Measurements from ENCODE around the gene SGCD. TPM values are rescaled to one million over a fixed set of nuclear protein-coding genes. Genes with fewer than 3 reads are reported as not detected.

Gene SGCD
- polyA plus RNA-seq, 1 donor (not counting 4 experiments of a cell fraction or from before 2014, with no cell fraction given) = not detected

DNA sequence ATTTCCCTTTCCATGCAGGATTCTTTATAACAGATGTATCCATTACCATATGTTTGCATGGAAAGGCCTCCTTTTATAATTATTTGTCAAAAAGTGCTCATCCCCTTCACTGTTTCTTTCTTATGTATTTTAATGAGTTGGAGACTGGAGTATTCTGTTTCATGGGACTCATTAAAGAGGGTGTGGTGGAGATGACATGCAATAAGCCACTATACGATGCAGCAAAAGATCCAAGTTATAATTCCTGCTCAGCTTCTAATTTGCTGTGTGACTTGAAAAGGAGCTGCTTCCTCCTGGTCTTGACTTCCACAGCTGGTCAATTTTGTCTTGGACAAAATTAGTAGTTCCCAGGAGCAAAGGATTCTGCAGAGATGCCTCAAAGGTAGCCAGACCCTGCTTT lies 13.9 kb downstream of the SGCD start:
- no peak for FAIRE-seq
- no peaks in the 10 kb centered on the region for H3K4me1 ChIP-seq (ENCODE audit: control insufficient read depth, extremely low read depth, insufficient read depth, low read length)
- H3K36me3 ChIP-seq (ENCODE audit: control insufficient read depth in 2 of 2, extremely low read depth in 1 of 2, insufficient read depth in 2 of 2, low read length in 2 of 2) = no peaks in the 10 kb centered on the region
- no peaks in the 10 kb centered on the region for H3K27me3 ChIP-seq (ENCODE audit: control insufficient read depth, extremely low read depth, insufficient read depth, low read length)
- H3K4me2 ChIP-seq (ENCODE audit: control insufficient read depth, extremely low read depth, insufficient read depth, low read depth, low read length) = no peak overlapping the region
- dilution Hi-C loops (cut with MboI; ENCODE audit: extremely low pct_ligation_motif_present, low sequenced_read_pairs) = no loop called here
- no peaks in the 10 kb centered on the region for H4K20me1 ChIP-seq (ENCODE audit: control insufficient read depth, extremely low read depth, insufficient read depth, low read length)
- no peak overlapping the region for H3K4me3 ChIP-seq (ENCODE audit: control insufficient read depth in 2 of 3, extremely low read depth in 1 of 3, insufficient read depth in 2 of 3, low read depth in 1 of 3, low read length in 3 of 3)
- no peak for DNase-seq (ENCODE audit: low read depth, low spot score)
- no peak overlapping the region for H2AFZ ChIP-seq (ENCODE audit: control insufficient read depth, low read length)
- H3K9me3 ChIP-seq (ENCODE audit: control insufficient read depth, low read depth, low read length) = no peaks in the 10 kb centered on the region
- no peaks in the 10 kb centered on the region for H3K79me2 ChIP-seq (ENCODE audit: control insufficient read depth, insufficient read depth, low read length)
- H3K27ac ChIP-seq (ENCODE audit: control insufficient read depth, insufficient read depth, low read length) = no peak overlapping the region
- no peak overlapping the region for H3K9ac ChIP-seq (ENCODE audit: control insufficient read depth, extremely low read depth, insufficient read depth, low read length)
- H3K9me1 ChIP-seq (ENCODE audit: control insufficient read depth, extremely low read depth, insufficient read depth, low read length) = no peaks in the 10 kb centered on the region
- TF ChIP-seq, protein P1, sequence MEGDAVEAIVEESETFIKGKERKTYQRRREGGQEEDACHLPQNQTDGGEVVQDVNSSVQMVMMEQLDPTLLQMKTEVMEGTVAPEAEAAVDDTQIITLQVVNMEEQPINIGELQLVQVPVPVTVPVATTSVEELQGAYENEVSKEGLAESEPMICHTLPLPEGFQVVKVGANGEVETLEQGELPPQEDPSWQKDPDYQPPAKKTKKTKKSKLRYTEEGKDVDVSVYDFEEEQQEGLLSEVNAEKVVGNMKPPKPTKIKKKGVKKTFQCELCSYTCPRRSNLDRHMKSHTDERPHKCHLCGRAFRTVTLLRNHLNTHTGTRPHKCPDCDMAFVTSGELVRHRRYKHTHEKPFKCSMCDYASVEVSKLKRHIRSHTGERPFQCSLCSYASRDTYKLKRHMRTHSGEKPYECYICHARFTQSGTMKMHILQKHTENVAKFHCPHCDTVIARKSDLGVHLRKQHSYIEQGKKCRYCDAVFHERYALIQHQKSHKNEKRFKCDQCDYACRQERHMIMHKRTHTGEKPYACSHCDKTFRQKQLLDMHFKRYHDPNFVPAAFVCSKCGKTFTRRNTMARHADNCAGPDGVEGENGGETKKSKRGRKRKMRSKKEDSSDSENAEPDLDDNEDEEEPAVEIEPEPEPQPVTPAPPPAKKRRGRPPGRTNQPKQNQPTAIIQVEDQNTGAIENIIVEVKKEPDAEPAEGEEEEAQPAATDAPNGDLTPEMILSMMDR (optimal IDR thresholded peaks at IDR 0.05 in 1 of 3, IDR thresholded peaks at IDR 0.05 in 1 of 3, conservative IDR thresholded peaks at IDR 0.05 in 1 of 3; ENCODE audit: extremely low read depth in 1 of 3, insufficient read depth in 2 of 3, low read length in 3 of 3) = no peak
- no peak for TF ChIP-seq EZH2 (IDR thresholded peaks at IDR 0.05; ENCODE audit: low read length)

GRCh38 chr5:156350256-156350655 lies 23.3 kb downstream of the SGCD start:
- no peak overlapping the region for H3K4me2 ChIP-seq (ENCODE audit: control insufficient read depth, extremely low read depth, insufficient read depth, low read depth, low read length)
- no peaks in the 10 kb centered on the region for H3K9me1 ChIP-seq (ENCODE audit: control insufficient read depth, extremely low read depth, insufficient read depth, low read length)
- no peaks in the 10 kb centered on the region for H3K27me3 ChIP-seq (ENCODE audit: control insufficient read depth, extremely low read depth, insufficient read depth, low read length)
- dilution Hi-C loops (cut with MboI; ENCODE audit: extremely low pct_ligation_motif_present, low sequenced_read_pairs) = no loop called here
- H3K4me1 ChIP-seq (ENCODE audit: control insufficient read depth, extremely low read depth, insufficient read depth, low read length) = no peaks in the 10 kb centered on the region
- no peaks in the 10 kb centered on the region for H3K9me3 ChIP-seq (ENCODE audit: control insufficient read depth, low read depth, low read length)
- no peak for TF ChIP-seq EZH2 (IDR thresholded peaks at IDR 0.05; ENCODE audit: low read length)
- TF ChIP-seq, protein P1 (optimal IDR thresholded peaks at IDR 0.05 in 1 of 3, IDR thresholded peaks at IDR 0.05 in 1 of 3, conservative IDR thresholded peaks at IDR 0.05 in 1 of 3; ENCODE audit: extremely low read depth in 1 of 3, insufficient read depth in 2 of 3, low read length in 3 of 3) = no peak
- H3K27ac ChIP-seq (ENCODE audit: control insufficient read depth, insufficient read depth, low read length) = no peak overlapping the region
- H3K36me3 ChIP-seq (ENCODE audit: control insufficient read depth in 2 of 2, extremely low read depth in 1 of 2, insufficient read depth in 2 of 2, low read length in 2 of 2) = no peaks in the 10 kb centered on the region
- no peaks in the 10 kb centered on the region for H3K79me2 ChIP-seq (ENCODE audit: control insufficient read depth, insufficient read depth, low read length)
- FAIRE-seq = no peak
- H2AFZ ChIP-seq (ENCODE audit: control insufficient read depth, low read length) = no peak overlapping the region
- no peaks in the 10 kb centered on the region for H4K20me1 ChIP-seq (ENCODE audit: control insufficient read depth, extremely low read depth, insufficient read depth, low read length)
- H3K4me3 ChIP-seq (ENCODE audit: control insufficient read depth in 2 of 3, extremely low read depth in 1 of 3, insufficient read depth in 2 of 3, low read depth in 1 of 3, low read length in 3 of 3) = no peak overlapping the region
- DNase-seq (ENCODE audit: low read depth, low spot score) = no peak
- H3K9ac ChIP-seq (ENCODE audit: control insufficient read depth, extremely low read depth, insufficient read depth, low read length) = no peak overlapping the region
